Naive thymus-derived CD8-positive, alpha-beta T cell (primary cell): ENCODE measurements around the gene LYRM4. TPM values are rescaled to one million over a fixed set of nuclear protein-coding genes. Genes with fewer than 3 reads are reported as not detected.

Experiments used
- ATAC-seq, 2 donors: fragments of 150-1000 bp; cut with Tn5 transposase in 1 of 2; sonication (Bioruptor Pico), chemical (Tn5 transposase) in 1 of 2; 1 replicate in 1 of 2; 2 replicates in 1 of 2; pipeline ENCODE4 v1.10.0; 2021; ENCODE audit warnings: mild to moderate bottlenecking in 2 of 2, moderate library complexity in 2 of 2
- POLR2A ChIA-PET: fragments of 350-600 bp; sonication (Branson Sonifier 250); formaldehyde crosslinking; loops from one replicate; lab custom pipeline; 2021; ENCODE audit warnings: antibody characterized with exemption; lab: Charles Lee
- DNase-seq, 10 donors: peaks; one replicate each; pipeline versions ENCODE4 v3.0.0 to v3.0.0-alpha.2; 2020 to 2022
- H3K27ac Mint-ChIP-seq, 10 donors: one replicate each; pipeline ENCODE4 v1.8.0; 2020 to 2022; ENCODE audit warnings: mild to moderate bottlenecking in 10 of 10, mixed read lengths in 10 of 10, moderate library complexity in 4 of 10, inconsistent platforms in 1 of 10
- H3K27me3 Mint-ChIP-seq, 5 donors: one replicate each; pipeline ENCODE4 v1.8.0; 2021 to 2022; ENCODE audit warnings: mixed read lengths in 5 of 5
- H3K36me3 Mint-ChIP-seq, 3 donors: one replicate each; pipeline ENCODE4 v1.8.0; 2020 to 2022; ENCODE audit warnings: mixed read lengths in 3 of 3, mild to moderate bottlenecking in 2 of 3, inconsistent platforms in 1 of 3
- H3K4me1 Mint-ChIP-seq, 4 donors: one replicate each; pipeline ENCODE4 v1.8.0; 2021 to 2022; ENCODE audit warnings: mixed read lengths in 4 of 4
- H3K4me3 Mint-ChIP-seq, 10 donors: one replicate each; pipeline ENCODE4 v1.8.0; 2020 to 2022; ENCODE audit warnings: mild to moderate bottlenecking in 10 of 10, mixed read lengths in 10 of 10, moderate library complexity in 6 of 10, inconsistent platforms in 1 of 10
- H3K9me3 Mint-ChIP-seq, 9 donors: one replicate each; pipeline ENCODE4 v1.8.0; 2020 to 2022; ENCODE audit warnings: mixed read lengths in 9 of 9, mild to moderate bottlenecking in 3 of 9, inconsistent platforms in 1 of 9, moderate library complexity in 1 of 9
- polyA plus RNA-seq, 3 donors: library from polyadenylated mRNA; unstranded; fragments of 300-500 nt; fragmentation: Illumina TruSeq; gene quantifications; one replicate each; pipeline ENCODE4 v1.2.3, GENCODE V29; 2021
- total RNA-seq, 8 experiments: library from RNA in 2 of 8; stranded (reverse) in 2 of 8; gene quantifications; one replicate each; pipeline ENCODE4 v1.2.3 and lab custom pipeline; 2021 to 2026

The LYRM4 gene
- total and polyA plus RNA-seq, 5 experiments from 2014 or later: 27.8 to 56.8 (median 52.3) TPM

GRCh38 chr6:5141046-5141445, 119.7 kb downstream of the LYRM4 start:
- no peak for ATAC-seq
- DNase-seq: no peak
- peaks cover 2 to 17% (median 7%) of the 10 kb centered on the region in 4 donors for H3K4me1 Mint-ChIP-seq
- no peaks in the 10 kb centered on the region for H3K27me3 Mint-ChIP-seq
- no peak overlapping the region for H3K27ac Mint-ChIP-seq
- no peaks in the 10 kb centered on the region for H3K36me3 Mint-ChIP-seq
- H3K4me3 Mint-ChIP-seq: no peak overlapping the region
- no peaks in the 10 kb centered on the region for H3K9me3 Mint-ChIP-seq
- POLR2A ChIA-PET: no interaction called here

GRCh38 chr6:5139828-5140771, 120.7 kb downstream of the LYRM4 start:
- ATAC-seq: no peak
- Mint-ChIP-seq H3K27me3 (no peaks in the 10 kb centered on the region), H3K36me3 (no peaks in the 10 kb centered on the region), H3K9me3 (no peaks in the 10 kb centered on the region), H3K4me3 (no peak overlapping the region), H3K27ac (no peak overlapping the region), H3K4me1 (peaks cover 3 to 24% (median 7%) of the 10 kb centered on the region in 4 donors)
- POLR2A ChIA-PET: interaction anchor here (0.5 kb wide), 1 partner anchor 20 kb away, joined by 3 read pairs; no protein-coding TSS in a partner anchor
- no peak for DNase-seq

GRCh38 chr6:5138995-5139827, 121.5 kb downstream of the LYRM4 start:
- ATAC-seq (no peak), DNase-seq (no peak)
- Mint-ChIP-seq H3K27ac (no peak overlapping the region), H3K9me3 (no peaks in the 10 kb centered on the region), H3K4me3 (no peak overlapping the region), H3K36me3 (no peaks in the 10 kb centered on the region), H3K27me3 (no peaks in the 10 kb centered on the region), H3K4me1 (peaks cover 3 to 23% (median 7%) of the 10 kb centered on the region in 4 donors)
- POLR2A ChIA-PET: no interaction called here

GRCh38 chr6:5136851-5137250, 123.9 kb downstream of the LYRM4 start:
- Mint-ChIP-seq H3K27me3 (no peaks in the 10 kb centered on the region), H3K36me3 (no peaks in the 10 kb centered on the region), H3K27ac (no peak overlapping the region), H3K4me3 (no peak overlapping the region), H3K9me3 (no peaks in the 10 kb centered on the region), H3K4me1 (peaks cover 1 to 17% (median 9%) of the 10 kb centered on the region in 4 donors)
- DNase-seq: no peak
- POLR2A ChIA-PET: no interaction called here
- no peak for ATAC-seq

- H3K27me3 Mint-ChIP-seq: no peaks in the 10 kb centered on the region
- no peaks in the 10 kb centered on the region for H3K9me3 Mint-ChIP-seq
- H3K36me3 Mint-ChIP-seq: no peaks in the 10 kb centered on the region
- DNase-seq (peak; percentile 13 to 72 (median 38)), ATAC-seq (peak; percentile 40 to 66)
- no peak overlapping the region for H3K4me3 Mint-ChIP-seq
- peaks cover 1 to 17% (median 9%) of the 10 kb centered on the region in 4 donors for H3K4me1 Mint-ChIP-seq
- H3K27ac Mint-ChIP-seq: no peak overlapping the region
- POLR2A ChIA-PET: no interaction called here
These were observed 124.9 kb downstream of the LYRM4 start for GRCh38 chr6:5135788-5136376.

GRCh38 chr6:5133943-5134342, 126.8 kb downstream of the LYRM4 start:
- Mint-ChIP-seq H3K9me3 (no peaks in the 10 kb centered on the region), H3K36me3 (peaks cover 0 to 7% (median 4%) of the 10 kb centered on the region in 3 donors), H3K4me3 (no peak overlapping the region), H3K4me1 (peaks cover 3 to 15% (median 8%) of the 10 kb centered on the region in 4 donors), H3K27ac (peak overlapping the region in 1 of 10 donors; percentile 56), H3K27me3 (no peaks in the 10 kb centered on the region)
- no peak for DNase-seq
- POLR2A ChIA-PET: no interaction called here
- no peak for ATAC-seq

GRCh38 chr6:5132731-5133130, 128.0 kb downstream of the LYRM4 start:
- DNase-seq (no peak), ATAC-seq (no peak)
- H3K27ac Mint-ChIP-seq: peak overlapping the region in 2 of 10 donors; percentile 5 to 12
- H3K4me3 Mint-ChIP-seq: no peak overlapping the region
- no peaks in the 10 kb centered on the region for H3K27me3 Mint-ChIP-seq
- H3K36me3 Mint-ChIP-seq: peaks cover 0 to 8% (median 4%) of the 10 kb centered on the region in 3 donors
- H3K9me3 Mint-ChIP-seq: no peaks in the 10 kb centered on the region
- peaks cover 3 to 18% (median 10%) of the 10 kb centered on the region in 4 donors for H3K4me1 Mint-ChIP-seq
- POLR2A ChIA-PET: no interaction called here

GRCh38 chr6:5130135-5130866, 130.4 kb downstream of the LYRM4 start:
- Mint-ChIP-seq H3K27ac (no peak overlapping the region), H3K4me3 (no peak overlapping the region)
- ATAC-seq: no peak

GRCh38 chr6:5128351-5128750, 132.4 kb downstream of the LYRM4 start:
- peaks cover 0 to 16% (median 1%) of the 10 kb centered on the region in 4 donors for H3K4me1 Mint-ChIP-seq
- peaks cover 0 to 10% (median 4%) of the 10 kb centered on the region in 3 donors for H3K36me3 Mint-ChIP-seq
- POLR2A ChIA-PET: no interaction called here
- no peak for DNase-seq
- no peak for ATAC-seq
- no peak overlapping the region for H3K27ac Mint-ChIP-seq
- no peaks in the 10 kb centered on the region for H3K27me3 Mint-ChIP-seq
- H3K4me3 Mint-ChIP-seq: no peak overlapping the region
- no peaks in the 10 kb centered on the region for H3K9me3 Mint-ChIP-seq

More at GRCh38 chr6:5130135-5130866, 130.4 kb downstream of the LYRM4 start:
- Mint-ChIP-seq H3K9me3 (no peaks in the 10 kb centered on the region), H3K36me3 (peaks cover 0 to 10% (median 4%) of the 10 kb centered on the region in 3 donors), H3K4me1 (peaks cover 0 to 16% (median 1%) of the 10 kb centered on the region in 4 donors), H3K27me3 (no peaks in the 10 kb centered on the region)
- POLR2A ChIA-PET: no interaction called here
- no peak for DNase-seq

- DNase-seq (no peak), ATAC-seq (no peak)
- Mint-ChIP-seq H3K9me3 (no peaks in the 10 kb centered on the region), H3K27me3 (no peaks in the 10 kb centered on the region), H3K27ac (no peak overlapping the region), H3K36me3 (peaks cover 0 to 10% (median 4%) of the 10 kb centered on the region in 3 donors), H3K4me1 (peaks cover 0 to 5% (median 1%) of the 10 kb centered on the region in 4 donors), H3K4me3 (no peak overlapping the region)
- POLR2A ChIA-PET: no interaction called here
These were observed 133.6 kb downstream of the LYRM4 start for GRCh38 chr6:5127106-5127687.

- H3K9me3 Mint-ChIP-seq: no peaks in the 10 kb centered on the region
- POLR2A ChIA-PET: no interaction called here
These were observed 134.5 kb downstream of the LYRM4 start for GRCh38 chr6:5126214-5126613.

More at GRCh38 chr6:5126214-5126613, 134.5 kb downstream of the LYRM4 start:
- ATAC-seq: no peak
- Mint-ChIP-seq H3K27ac (no peak overlapping the region), H3K4me3 (no peak overlapping the region), H3K27me3 (no peaks in the 10 kb centered on the region), H3K4me1 (peaks cover 0 to 5% (median 1%) of the 10 kb centered on the region in 4 donors), H3K36me3 (peaks cover 0 to 10% (median 4%) of the 10 kb centered on the region in 3 donors)
- no peak for DNase-seq
